Epithelial cell of prostate (primary cell): ENCODE data around the gene CEP85L.
"Not testable (repeated sequence)": the region's sequence is repeated elsewhere in the genome, so short reads cannot be mapped to it uniquely, and the experiment has no call there.

Experiments used
- DNase-seq: peaks from one replicate; pipeline ENCODE4 v3.0.0-alpha.2; 2011; ENCODE audit warnings: low read depth, low spot score
- H3K27ac ChIP-seq: fragments of 450-650 bp; 2 replicates; pipeline ENCODE4 v1.5.1; 2017; ENCODE audit warnings: mild to moderate bottlenecking

Gene CEP85L

GRCh38 chr6:118468682-118469465 lies 182.5 kb downstream of the CEP85L start:
- H3K27ac ChIP-seq = no peak overlapping the region
- DNase-seq = peak; percentile 24

- no peak overlapping the region for H3K27ac ChIP-seq
- DNase-seq = no peak
These were observed 184.2 kb downstream of the CEP85L start for GRCh38 chr6:118467181-118467580.

GRCh38 chr6:118464620-118465019 lies 186.8 kb downstream of the CEP85L start:
- H3K27ac ChIP-seq = no peak overlapping the region
- no peak for DNase-seq

GRCh38 chr6:118460958-118461470 lies 190.4 kb downstream of the CEP85L start:
- no peak for DNase-seq
- no peak overlapping the region for H3K27ac ChIP-seq

- H3K27ac ChIP-seq = no peak overlapping the region
- DNase-seq = no peak
These were observed 194.4 kb downstream of the CEP85L start for GRCh38 chr6:118456982-118457381.

- no peak for DNase-seq
- H3K27ac ChIP-seq = no peak overlapping the region
These were observed 199.6 kb downstream of the CEP85L start for GRCh38 chr6:118451839-118452238.

GRCh38 chr6:118444796-118445195 lies 206.6 kb downstream of the CEP85L start:
- no peak for DNase-seq

GRCh38 chr6:118436482-118436881 lies 214.9 kb downstream of the CEP85L start:
- H3K27ac ChIP-seq = no peak overlapping the region
- no peak for DNase-seq

More at GRCh38 chr6:118444796-118445195, 206.6 kb downstream of the CEP85L start:
- no peak overlapping the region for H3K27ac ChIP-seq

- not testable (repeated sequence) for H3K27ac ChIP-seq, DNase-seq
These were observed 217.2 kb downstream of the CEP85L start for GRCh38 chr6:118434147-118434546.

GRCh38 chr6:118421312-118421711 lies 230.1 kb downstream of the CEP85L start:
- not testable (repeated sequence) for DNase-seq

GRCh38 chr6:118419448-118420394 lies 231.7 kb downstream of the CEP85L start:
- DNase-seq = no peak
- H3K27ac ChIP-seq = no peak overlapping the region

More at GRCh38 chr6:118421312-118421711, 230.1 kb downstream of the CEP85L start:
- H3K27ac ChIP-seq = not testable (repeated sequence)
